IMR-90 (cell line): Measurements from ENCODE around the gene PITPNB.

Source experiments
- CEBPB ChIP-seq: IDR thresholded peaks from 2 replicates; pipeline ENCODE4 v1.6.1; 2012; ENCODE audit warnings: low read depth, low read length, improper control_type of control experiment
- CTCF ChIP-seq: conservative IDR thresholded peaks from 2 replicates; pipeline ENCODE4 v1.5.1; 2012; ENCODE audit warnings: mild to moderate bottlenecking, low read depth, low read length, improper control_type of control experiment
- MAZ ChIP-seq: IDR thresholded peaks from 2 replicates; pipeline ENCODE4 v1.6.1; 2012; ENCODE audit warnings: low read depth, mild to moderate bottlenecking, low read length, improper control_type of control experiment, moderate library complexity, borderline replicate concordance
- POLR2A ChIP-seq: IDR thresholded peaks from 2 replicates; pipeline ENCODE4 v1.6.1; 2012; ENCODE audit warnings: mild to moderate bottlenecking, low read depth, low read length
- RAD21 ChIP-seq: IDR thresholded peaks from 2 replicates; pipeline ENCODE4 v1.6.1; 2012; ENCODE audit warnings: low read length, improper control_type of control experiment
- RFX5 ChIP-seq: IDR thresholded peaks from 2 replicates; pipeline ENCODE4 v1.8.0; 2012; ENCODE audit warnings: low read depth, mild to moderate bottlenecking, low read length, moderate library complexity
- SMC3 ChIP-seq: fragments of 150-350 bp; IDR thresholded peaks from 2 replicates; pipeline ENCODE4 v1.6.1; 2016; ENCODE audit warnings: low read depth, mild to moderate bottlenecking, antibody characterized with exemption, low read length, moderate library complexity

DNA sequence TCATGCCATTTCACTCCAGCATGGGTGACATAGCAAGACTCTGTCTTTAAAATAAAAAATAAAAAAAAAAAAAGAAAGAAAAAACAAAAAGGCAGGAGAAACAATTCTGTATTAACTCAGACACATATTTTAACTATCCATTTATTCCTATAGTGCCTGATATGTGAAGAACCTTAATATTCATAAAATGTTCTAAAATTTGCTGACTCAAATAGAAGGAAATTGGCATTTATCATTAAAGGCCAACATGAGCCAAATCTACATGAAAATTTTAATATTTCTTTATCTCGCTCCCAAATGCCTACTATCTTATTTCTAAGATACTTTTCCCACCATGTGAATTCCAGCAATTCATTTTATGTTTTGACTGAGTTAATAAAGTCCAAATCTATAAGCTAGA is 18.9 kb downstream of the PITPNB start:
- no peak for TF ChIP-seq CTCF
- TF ChIP-seq MAZ = no peak
- no peak for TF ChIP-seq POLR2A
- no peak for TF ChIP-seq CEBPB
- TF ChIP-seq SMC3 = no peak
- no peak for TF ChIP-seq RFX5
- no peak for TF ChIP-seq RAD21
